ENCODE results near the gene TRIM66. TPM values are rescaled to one million over a fixed set of nuclear protein-coding genes. Genes with fewer than 3 reads are reported as not detected.

The TRIM66 gene
- total and polyA plus RNA-seq, 2 experiments from 2014 or later = 1.4 to 4.7 TPM

DNA sequence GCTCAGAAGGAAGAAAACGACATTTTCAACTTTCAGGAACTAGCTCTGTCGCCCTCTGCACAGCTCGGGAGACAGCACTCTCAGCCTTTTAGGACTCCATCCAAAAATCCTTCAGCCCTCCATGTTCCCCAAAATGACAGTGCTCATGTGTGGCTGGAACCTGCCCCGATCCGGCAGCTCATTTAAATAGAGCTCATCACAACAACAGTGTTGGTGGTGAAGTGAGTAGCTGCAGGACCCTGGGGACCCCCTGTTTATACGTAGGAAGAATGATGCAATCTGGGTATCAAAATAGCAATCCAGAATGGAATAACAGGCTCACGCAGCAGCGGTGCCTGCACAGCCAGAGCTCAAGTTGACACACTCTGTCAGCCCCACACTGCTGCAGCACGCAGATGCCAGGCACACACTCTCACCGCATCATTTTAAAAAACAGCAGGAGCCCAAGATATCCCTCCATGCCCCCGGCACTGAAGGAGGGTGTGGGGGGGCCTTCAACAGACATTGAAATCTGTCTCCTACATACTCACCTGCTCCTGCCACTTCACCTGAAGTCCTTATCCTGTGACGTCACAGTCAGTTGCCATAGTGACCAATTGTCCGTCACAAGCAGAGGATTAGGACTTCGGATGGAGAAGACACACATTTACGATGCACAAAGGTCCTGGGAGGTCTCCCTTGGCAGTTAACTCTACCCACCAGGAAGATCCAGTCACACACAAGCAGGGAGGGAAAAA lies 24.0 kb downstream of the TRIM66 start:
- Histone ChIP-seq H3K9me3 (ENCODE audit: low read depth) (no peaks in the 10 kb centered on the region), H3K27me3 (no peaks in the 10 kb centered on the region), H3K4me2 (no peak overlapping the region), H2AFZ (no peak overlapping the region), H3K27ac (no peak overlapping the region), H3K36me3 (replicated peaks; ENCODE audit: insufficient read depth, low read depth) (no peaks in the 10 kb centered on the region), H4K20me1 (ENCODE audit: insufficient read depth, poor library complexity, severe bottlenecking) (no peaks in the 10 kb centered on the region), H3K4me1 (ENCODE audit: insufficient read depth) (no peaks in the 10 kb centered on the region), H3K79me2 (no peaks in the 10 kb centered on the region), H3K9me2 (replicated peaks; ENCODE audit: insufficient read depth) (no peaks in the 10 kb centered on the region), H3K4me3 (no peak overlapping the region)
- TF ChIP-seq EZH2 (IDR thresholded peaks at IDR 0.05; ENCODE audit: borderline replicate concordance) (no peak), EZH2phosphoT487 (IDR thresholded peaks at IDR 0.05; ENCODE audit: low read depth, severe bottlenecking, unreplicated experiment) (no peak)
- TF ChIP-seq, protein P1, sequence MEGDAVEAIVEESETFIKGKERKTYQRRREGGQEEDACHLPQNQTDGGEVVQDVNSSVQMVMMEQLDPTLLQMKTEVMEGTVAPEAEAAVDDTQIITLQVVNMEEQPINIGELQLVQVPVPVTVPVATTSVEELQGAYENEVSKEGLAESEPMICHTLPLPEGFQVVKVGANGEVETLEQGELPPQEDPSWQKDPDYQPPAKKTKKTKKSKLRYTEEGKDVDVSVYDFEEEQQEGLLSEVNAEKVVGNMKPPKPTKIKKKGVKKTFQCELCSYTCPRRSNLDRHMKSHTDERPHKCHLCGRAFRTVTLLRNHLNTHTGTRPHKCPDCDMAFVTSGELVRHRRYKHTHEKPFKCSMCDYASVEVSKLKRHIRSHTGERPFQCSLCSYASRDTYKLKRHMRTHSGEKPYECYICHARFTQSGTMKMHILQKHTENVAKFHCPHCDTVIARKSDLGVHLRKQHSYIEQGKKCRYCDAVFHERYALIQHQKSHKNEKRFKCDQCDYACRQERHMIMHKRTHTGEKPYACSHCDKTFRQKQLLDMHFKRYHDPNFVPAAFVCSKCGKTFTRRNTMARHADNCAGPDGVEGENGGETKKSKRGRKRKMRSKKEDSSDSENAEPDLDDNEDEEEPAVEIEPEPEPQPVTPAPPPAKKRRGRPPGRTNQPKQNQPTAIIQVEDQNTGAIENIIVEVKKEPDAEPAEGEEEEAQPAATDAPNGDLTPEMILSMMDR (IDR thresholded peaks at IDR 0.05; ENCODE audit: poor library complexity) = no peak
- DNase-seq (ENCODE audit: low spot score) = no peak
- WGBS (ENCODE audit: low lambda C conversion rate, missing lambda C conversion rate) = 73% methylated on average over 15 of the region's 15 CpGs

DNA sequence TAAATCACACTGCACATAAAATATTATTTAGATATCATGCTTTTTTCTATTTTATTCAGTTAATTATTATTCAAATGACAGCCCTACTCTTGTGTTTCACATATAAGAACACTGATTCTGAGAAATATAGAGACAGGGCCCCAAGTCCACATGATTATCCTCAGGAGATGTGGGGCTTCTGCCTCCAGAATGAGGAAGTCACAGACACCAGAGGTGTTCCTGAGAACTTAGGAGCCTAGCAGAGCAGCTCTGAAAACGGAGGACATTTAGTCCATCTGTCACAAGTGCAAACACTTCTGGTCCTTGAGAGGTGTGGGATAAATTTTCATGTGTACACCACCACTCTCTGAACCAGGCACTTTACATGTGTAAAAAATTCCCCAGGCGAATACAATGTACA lies 26.2 kb downstream of the TRIM66 start:
- Histone ChIP-seq H3K4me3 (no peak overlapping the region), H3K4me1 (ENCODE audit: insufficient read depth) (peaks cover 3% of the 10 kb centered on the region), H3K27ac (no peak overlapping the region), H3K4me2 (no peak overlapping the region), H2AFZ (no peak overlapping the region), H3K9me2 (replicated peaks; ENCODE audit: insufficient read depth) (no peaks in the 10 kb centered on the region), H3K27me3 (no peaks in the 10 kb centered on the region), H3K9me3 (ENCODE audit: low read depth) (no peaks in the 10 kb centered on the region), H4K20me1 (ENCODE audit: insufficient read depth, poor library complexity, severe bottlenecking) (no peaks in the 10 kb centered on the region), H3K36me3 (replicated peaks; ENCODE audit: insufficient read depth, low read depth) (no peaks in the 10 kb centered on the region), H3K79me2 (no peaks in the 10 kb centered on the region)
- TF ChIP-seq EZH2 (IDR thresholded peaks at IDR 0.05; ENCODE audit: borderline replicate concordance) = no peak
- TF ChIP-seq EZH2phosphoT487 (IDR thresholded peaks at IDR 0.05; ENCODE audit: low read depth, severe bottlenecking, unreplicated experiment) = no peak
- TF ChIP-seq, protein P1 (IDR thresholded peaks at IDR 0.05; ENCODE audit: poor library complexity) = no peak
- WGBS (ENCODE audit: low lambda C conversion rate, missing lambda C conversion rate) = 90% methylated on average over 2 of the region's 2 CpGs
- DNase-seq (ENCODE audit: low spot score) = no peak

DNA sequence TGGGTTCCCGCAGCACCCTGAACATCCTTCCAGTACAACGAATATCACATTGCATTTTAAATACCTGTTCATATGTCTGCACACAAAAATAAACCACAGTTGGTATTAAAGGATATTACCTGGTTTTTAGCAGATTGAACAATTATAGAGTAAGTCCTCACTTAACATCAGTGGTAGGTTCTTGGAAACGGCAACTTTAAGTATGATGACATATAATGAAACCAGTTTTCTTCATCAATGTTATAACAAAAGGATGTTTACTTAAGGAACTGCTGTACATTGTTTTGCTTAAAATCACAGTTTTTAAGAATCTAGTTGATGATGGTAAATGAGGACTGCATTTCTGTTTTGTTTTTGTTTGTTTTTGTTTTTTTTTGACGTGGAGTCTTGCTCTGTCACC lies 28.0 kb downstream of the TRIM66 start:
- Histone ChIP-seq H4K20me1 (ENCODE audit: insufficient read depth, poor library complexity, severe bottlenecking) (no peaks in the 10 kb centered on the region), H3K4me2 (no peak overlapping the region), H3K79me2 (no peaks in the 10 kb centered on the region), H3K27me3 (no peaks in the 10 kb centered on the region), H2AFZ (no peak overlapping the region), H3K9me2 (replicated peaks; ENCODE audit: insufficient read depth) (no peaks in the 10 kb centered on the region), H3K4me3 (no peak overlapping the region), H3K36me3 (replicated peaks; ENCODE audit: insufficient read depth, low read depth) (no peaks in the 10 kb centered on the region), H3K27ac (no peak overlapping the region), H3K4me1 (ENCODE audit: insufficient read depth) (peaks cover 3% of the 10 kb centered on the region), H3K9me3 (ENCODE audit: low read depth) (no peaks in the 10 kb centered on the region)
- TF ChIP-seq EZH2phosphoT487 (IDR thresholded peaks at IDR 0.05; ENCODE audit: low read depth, severe bottlenecking, unreplicated experiment) (no peak), EZH2 (IDR thresholded peaks at IDR 0.05; ENCODE audit: borderline replicate concordance) (no peak)
- TF ChIP-seq, protein P1 (IDR thresholded peaks at IDR 0.05; ENCODE audit: poor library complexity) = no peak
- DNase-seq (ENCODE audit: low spot score) = no peak
- WGBS (ENCODE audit: low lambda C conversion rate, missing lambda C conversion rate) = 70% methylated on average over 4 of the region's 4 CpGs

All from hepatocyte (in vitro differentiated cells).